ENCODE results near the gene XPA.

XPA gene

DNA sequence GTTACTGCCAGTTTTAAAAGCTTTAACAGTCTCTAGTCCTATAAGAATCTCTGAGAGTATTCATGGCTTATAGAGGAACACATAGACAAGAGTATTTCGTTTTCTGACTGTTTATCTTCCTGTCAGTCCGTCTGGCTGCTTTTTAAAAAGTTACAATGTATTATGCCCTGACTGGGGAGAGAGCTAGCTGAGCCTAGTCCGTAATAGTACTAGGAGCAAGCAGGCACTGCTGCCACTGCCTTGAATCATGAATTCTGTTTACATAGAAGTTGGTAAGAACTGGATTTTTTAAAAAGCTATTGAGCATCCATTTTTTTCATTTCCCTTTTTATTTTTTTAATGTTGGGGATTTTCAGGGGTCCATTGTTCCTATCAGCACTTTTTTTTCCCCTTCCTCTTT lies 26.6 kb downstream of the XPA start:
- Histone ChIP-seq H3K9ac (ENCODE audit: insufficient read length, low read depth) (no peak overlapping the region), H3K27me3 (ENCODE audit: insufficient read depth, insufficient read length) (no peaks in the 10 kb centered on the region), H3K9me3 (ENCODE audit: insufficient read depth, low read length) (no peaks in the 10 kb centered on the region), H3K36me3 (ENCODE audit: insufficient read depth, insufficient read length, low read length) (peaks cover 96% of the 10 kb centered on the region), H3K4me3 (ENCODE audit: insufficient read length, low read depth) (no peak overlapping the region), H3K4me1 (ENCODE audit: insufficient read depth, insufficient read length) (no peaks in the 10 kb centered on the region)
- TF ChIP-seq YY1 (IDR thresholded peaks at IDR 0.05; ENCODE audit: insufficient read depth, insufficient read length), result no peak
- TF ChIP-seq SUZ12 (IDR thresholded peaks at IDR 0.05; ENCODE audit: extremely low read depth, insufficient read depth, insufficient read length), result no peak
- no peak for TF ChIP-seq ZNF274 (IDR thresholded peaks at IDR 0.05; ENCODE audit: low read depth, low read length)
- no peak for DNase-seq (ENCODE audit: low read depth, low spot score)

DNA sequence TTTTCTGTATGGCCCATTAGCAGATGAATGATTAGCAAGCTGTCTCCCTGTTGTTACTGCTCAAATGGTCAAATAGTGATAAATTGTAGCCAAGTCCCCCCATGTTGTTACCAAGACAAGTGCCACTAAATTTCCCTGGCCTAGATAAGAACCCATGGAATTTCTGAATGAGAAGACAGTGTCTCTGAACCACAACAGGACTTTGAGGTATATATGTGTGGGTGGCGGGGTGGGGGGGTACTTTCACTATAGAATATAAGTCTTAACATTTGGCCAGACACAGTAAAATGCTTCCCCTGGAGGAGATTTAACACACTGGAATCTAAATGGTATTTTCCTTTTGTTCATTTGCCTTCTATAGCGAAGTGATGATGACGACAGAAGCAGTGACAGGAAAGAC lies 28.7 kb downstream of the XPA start:
- H3K36me3 ChIP-seq (ENCODE audit: insufficient read depth, insufficient read length, low read length), result peaks cover 95% of the 10 kb centered on the region
- TF ChIP-seq ZNF274 (IDR thresholded peaks at IDR 0.05; ENCODE audit: low read depth, low read length), result no peak
- no peak overlapping the region for H3K9ac ChIP-seq (ENCODE audit: insufficient read length, low read depth)
- H3K27me3 ChIP-seq (ENCODE audit: insufficient read depth, insufficient read length), result no peaks in the 10 kb centered on the region
- H3K9me3 ChIP-seq (ENCODE audit: insufficient read depth, low read length), result no peaks in the 10 kb centered on the region
- H3K4me1 ChIP-seq (ENCODE audit: insufficient read depth, insufficient read length), result no peaks in the 10 kb centered on the region
- DNase-seq (ENCODE audit: low read depth, low spot score), result no peak
- no peak overlapping the region for H3K4me3 ChIP-seq (ENCODE audit: insufficient read length, low read depth)

GRCh38 chr9:97666907-97667686 lies 30.0 kb downstream of the XPA start:
- H3K9me3 ChIP-seq (ENCODE audit: insufficient read depth, low read length), result no peaks in the 10 kb centered on the region
- H3K27me3 ChIP-seq (ENCODE audit: insufficient read depth, insufficient read length), result no peaks in the 10 kb centered on the region

GRCh38 chr9:97665742-97666141 lies 31.4 kb downstream of the XPA start:
- Histone ChIP-seq H3K4me3 (ENCODE audit: insufficient read length, low read depth) (no peak overlapping the region), H3K4me1 (ENCODE audit: insufficient read depth, insufficient read length) (no peaks in the 10 kb centered on the region), H3K27me3 (ENCODE audit: insufficient read depth, insufficient read length) (no peaks in the 10 kb centered on the region), H3K9ac (ENCODE audit: insufficient read length, low read depth) (no peak overlapping the region), H3K36me3 (ENCODE audit: insufficient read depth, insufficient read length, low read length) (peaks cover 94% of the 10 kb centered on the region), H3K9me3 (ENCODE audit: insufficient read depth, low read length) (no peaks in the 10 kb centered on the region)
- DNase-seq (ENCODE audit: low read depth, low spot score), result no peak
- TF ChIP-seq SUZ12 (IDR thresholded peaks at IDR 0.05; ENCODE audit: extremely low read depth, insufficient read depth, insufficient read length) (no peak), YY1 (IDR thresholded peaks at IDR 0.05; ENCODE audit: insufficient read depth, insufficient read length) (no peak), ZNF274 (IDR thresholded peaks at IDR 0.05; ENCODE audit: low read depth, low read length) (no peak)

More at GRCh38 chr9:97666907-97667686, 30.0 kb downstream of the XPA start:
- Histone ChIP-seq H3K9ac (ENCODE audit: insufficient read length, low read depth) (no peak overlapping the region), H3K4me3 (ENCODE audit: insufficient read length, low read depth) (no peak overlapping the region), H3K4me1 (ENCODE audit: insufficient read depth, insufficient read length) (no peaks in the 10 kb centered on the region), H3K36me3 (ENCODE audit: insufficient read depth, insufficient read length, low read length) (peaks cover 95% of the 10 kb centered on the region)
- no peak for TF ChIP-seq YY1 (IDR thresholded peaks at IDR 0.05; ENCODE audit: insufficient read depth, insufficient read length)
- TF ChIP-seq SUZ12 (IDR thresholded peaks at IDR 0.05; ENCODE audit: extremely low read depth, insufficient read depth, insufficient read length), result no peak
- TF ChIP-seq ZNF274 (IDR thresholded peaks at IDR 0.05; ENCODE audit: low read depth, low read length), result no peak
- DNase-seq (ENCODE audit: low read depth, low spot score), result no peak

DNA sequence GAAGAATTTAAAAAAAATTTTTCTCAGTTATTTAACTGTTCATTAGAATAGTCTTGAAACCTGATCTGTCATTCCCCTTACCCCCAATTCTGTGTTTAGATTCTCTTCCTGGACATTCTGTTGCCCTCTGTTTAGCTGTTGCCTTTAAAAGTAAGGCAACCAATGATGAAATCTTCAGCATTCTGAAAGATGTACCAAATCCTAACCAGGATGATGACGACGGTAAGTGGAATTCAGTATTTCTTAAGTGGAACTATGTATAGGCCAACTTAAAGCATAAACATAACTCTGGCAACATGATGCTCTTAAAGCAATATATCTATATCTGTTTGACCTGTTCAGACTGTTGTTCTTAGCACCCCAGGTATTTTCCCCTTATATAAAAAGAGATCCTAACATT lies 36.3 kb downstream of the XPA start:
- Histone ChIP-seq H3K9ac (ENCODE audit: insufficient read length, low read depth) (no peak overlapping the region), H3K4me3 (ENCODE audit: insufficient read length, low read depth) (no peak overlapping the region), H3K9me3 (ENCODE audit: insufficient read depth, low read length) (no peaks in the 10 kb centered on the region), H3K27me3 (ENCODE audit: insufficient read depth, insufficient read length) (no peaks in the 10 kb centered on the region), H3K36me3 (ENCODE audit: insufficient read depth, insufficient read length, low read length) (peaks cover 93% of the 10 kb centered on the region), H3K4me1 (ENCODE audit: insufficient read depth, insufficient read length) (no peaks in the 10 kb centered on the region)
- DNase-seq (ENCODE audit: low read depth, low spot score), result no peak
- TF ChIP-seq ZNF274 (IDR thresholded peaks at IDR 0.05; ENCODE audit: low read depth, low read length) (no peak), SUZ12 (IDR thresholded peaks at IDR 0.05; ENCODE audit: extremely low read depth, insufficient read depth, insufficient read length) (no peak), YY1 (IDR thresholded peaks at IDR 0.05; ENCODE audit: insufficient read depth, insufficient read length) (no peak)

- Histone ChIP-seq H3K9me3 (ENCODE audit: insufficient read depth, low read length) (no peaks in the 10 kb centered on the region), H3K27me3 (ENCODE audit: insufficient read depth, insufficient read length) (no peaks in the 10 kb centered on the region), H3K4me1 (ENCODE audit: insufficient read depth, insufficient read length) (no peaks in the 10 kb centered on the region), H3K36me3 (ENCODE audit: insufficient read depth, insufficient read length, low read length) (peaks cover 96% of the 10 kb centered on the region), H3K9ac (ENCODE audit: insufficient read length, low read depth) (no peak overlapping the region), H3K4me3 (ENCODE audit: insufficient read length, low read depth) (no peak overlapping the region)
- DNase-seq (ENCODE audit: low read depth, low spot score), result no peak
- no peak for TF ChIP-seq ZNF274 (IDR thresholded peaks at IDR 0.05; ENCODE audit: low read depth, low read length)
- TF ChIP-seq SUZ12 (IDR thresholded peaks at IDR 0.05; ENCODE audit: extremely low read depth, insufficient read depth, insufficient read length), result no peak
- no peak for TF ChIP-seq YY1 (IDR thresholded peaks at IDR 0.05; ENCODE audit: insufficient read depth, insufficient read length)
Observed at GRCh38 chr9:97660340-97660739, 36.8 kb downstream of the XPA start.

GRCh38 chr9:97659771-97660170 lies 37.4 kb downstream of the XPA start:
- H3K27me3 ChIP-seq (ENCODE audit: insufficient read depth, insufficient read length), result no peaks in the 10 kb centered on the region
- H3K9ac ChIP-seq (ENCODE audit: insufficient read length, low read depth), result no peak overlapping the region
- peaks cover 96% of the 10 kb centered on the region for H3K36me3 ChIP-seq (ENCODE audit: insufficient read depth, insufficient read length, low read length)
- TF ChIP-seq YY1 (IDR thresholded peaks at IDR 0.05; ENCODE audit: insufficient read depth, insufficient read length) (no peak), ZNF274 (IDR thresholded peaks at IDR 0.05; ENCODE audit: low read depth, low read length) (no peak), SUZ12 (IDR thresholded peaks at IDR 0.05; ENCODE audit: extremely low read depth, insufficient read depth, insufficient read length) (no peak)
- H3K4me3 ChIP-seq (ENCODE audit: insufficient read length, low read depth), result no peak overlapping the region
- H3K4me1 ChIP-seq (ENCODE audit: insufficient read depth, insufficient read length), result no peaks in the 10 kb centered on the region
- no peaks in the 10 kb centered on the region for H3K9me3 ChIP-seq (ENCODE audit: insufficient read depth, low read length)
- no peak for DNase-seq (ENCODE audit: low read depth, low spot score)

Measured in NT2/D1 (cell line).